Psoas muscle (tissue), 8 donors: ENCODE results near the gene MNDA. TPM values are rescaled to one million over a fixed set of nuclear protein-coding genes. Genes with fewer than 3 reads are reported as not detected.

ENCODE experiments used
- ATAC-seq, 4 donors: fragments of 200-7000 bp; cut with Tn5 transposase; one replicate each; pipeline ENCODE4 v1.9.1; 2020; ENCODE audit warnings: moderate library complexity in 3 of 4, mild to moderate bottlenecking in 2 of 4
- DNase-seq, 2 donors: peaks; one replicate each; pipeline ENCODE4 v3.0.0-alpha.2; 2020
- H3K27ac ChIP-seq: fragments of 200-600 bp; one replicate; pipeline ENCODE4 v1.8.0; 2022
- H3K27me3 ChIP-seq, 3 donors: fragments of 200-600 bp in 1 of 3; one replicate each; pipeline versions ENCODE4 v1.6.1 to v1.8.0; 2013 to 2022; ENCODE audit warnings: low read length in 2 of 3, mild to moderate bottlenecking in 2 of 3, moderate library complexity in 1 of 3; ENCODE audit not compliant: insufficient read depth in 3 of 3
- H3K36me3 ChIP-seq, 2 donors: fragments of 200-600 bp in 1 of 2; one replicate each; pipeline versions ENCODE4 v1.6.1 to v1.8.0; 2013 to 2022; ENCODE audit warnings: low read depth in 1 of 2, mild to moderate bottlenecking in 1 of 2, moderate library complexity in 1 of 2; ENCODE audit not compliant: insufficient read depth in 1 of 2
- H3K4me1 ChIP-seq: fragments of 200-600 bp; one replicate; pipeline ENCODE4 v1.8.0; 2022
- H3K4me3 ChIP-seq: fragments of 200-600 bp; one replicate; pipeline ENCODE4 v1.8.0; 2022; ENCODE audit warnings: mild to moderate bottlenecking
- H3K9me3 ChIP-seq: fragments of 200-600 bp; one replicate; pipeline ENCODE4 v1.8.0; 2022
- CTCF ChIP-seq: fragments of 200-600 bp; IDR thresholded peaks from one replicate; pipeline ENCODE4 v1.8.0; 2022; ENCODE audit warnings: antibody characterized with exemption
- WGBS, 3 donors: extraction: QIAGEN DNeasy Blood & Tissue Kit; methylation state at CpG; one replicate each; pipeline versions ENCODE4 v1.1.6 to v1.1.7; 2013; 5-methylcytosine and 5-hydroxymethylcytosine counted together
- intact Hi-C, 2 donors: fragments of 100-400 bp; cut with DNase I; formaldehyde crosslinking; loops; one replicate each; pipeline versions ENCODE4 v1.11.0 to v1.14.2; 2022
- long read RNA-seq, 2 donors: library from polyadenylated mRNA; unstranded; transcript quantifications; one replicate each; pipeline ENCODE4 v2.0.0, GENCODE V29; 2021
- polyA plus RNA-seq, 3 donors: library from polyadenylated mRNA; stranded (reverse); fragments of 200-250 nt; gene quantifications; one replicate each; pipeline ENCODE4 v1.2.3, GENCODE V29; 2013
- total RNA-seq, 4 donors: library from RNA; stranded (reverse); fragmentation: NEBNext Ultra II Directional in 2 of 4; extraction: Animal tissue kit (Norgen Biotek cat#: 25700) in 2 of 4; gene quantifications; one replicate each; pipeline versions ENCODE4 v1.2.1 to v1.2.4, GENCODE V29; 2021 to 2023
- donor health status: healthy with polysubstance abuse.
- donor health status: DM: no; HTN: no; CAD: no; lungs with moderate emphysema.
- donor health status: Bipolar disorder and iron deficiency.
- donor health status: healthy.
- donor health status: DM: yes; HTN: yes; CAD: no.
- donor health status: DM: no; HTN: no; CAD: no.
- donor health status: DM: no; HTN: no; CAD: no.
- donor health status: DM: yes; HTN: yes; CAD: no.

Gene MNDA
- total RNA-seq (1 to 10 TPM; 1.2 to 3.3 (median 1.6) TPM), polyA plus RNA-seq (under 1 TPM; 0.38 to 0.49 (median 0.47) TPM)
- long read RNA-seq, donor 1, result 0 reads
- long read RNA-seq, donor 2, partial matches to known transcripts, result 0 of 1 reads
- long read RNA-seq, donor 2, other reads (novel, unspliced or antisense), result 0 of 1 reads

GRCh38 chr1:158830904-158831507 is at the start of gene MNDA:
Gene MNDA, plus strand, starts transcription at chr1:158831351. Its CDS starts 10,803 bp downstream, at chr1:158842154.
- H3K4me1 ChIP-seq, result no peaks in the 10 kb centered on the region
- no peaks in the 10 kb centered on the region for H3K9me3 ChIP-seq
- peak within 1 kb of the TSS; percentile 38 for H3K27ac ChIP-seq
- 69 to 76% (median 74%) methylated on average over 5 of the region's 5 CpGs for WGBS, 3 donors
- H3K36me3 ChIP-seq, result no peaks in the 10 kb centered on the region
- intact Hi-C loops, result no loop called here
- ATAC-seq (no peak), DNase-seq (no peak)
- no peaks in the 10 kb centered on the region for H3K27me3 ChIP-seq
- TF ChIP-seq CTCF, result no peak
- H3K4me3 ChIP-seq, result peak within 1 kb of the TSS; percentile 23

- H3K4me1 ChIP-seq, result no peaks in the 10 kb centered on the region
- 60 to 77% (median 68%) methylated on average over 2 of the region's 2 CpGs for WGBS, 3 donors
- DNase-seq (no peak), ATAC-seq (no peak)
- no peaks in the 10 kb centered on the region for H3K36me3 ChIP-seq
- no peaks in the 10 kb centered on the region for H3K9me3 ChIP-seq
- H3K27ac ChIP-seq, result no peak overlapping the region
- H3K4me3 ChIP-seq, result no peak overlapping the region
- intact Hi-C loops, result no loop called here
- H3K27me3 ChIP-seq, result peaks cover 0 to 1% (median 0%) of the 10 kb centered on the region in 3 donors
- TF ChIP-seq CTCF, result no peak
Measured at GRCh38 chr1:158793604-158794003, 37.5 kb upstream of the MNDA start.

- DNase-seq, result no peak
- no peaks in the 10 kb centered on the region for H3K36me3 ChIP-seq
- H3K27ac ChIP-seq, result no peak overlapping the region
- no peaks in the 10 kb centered on the region for H3K9me3 ChIP-seq
- no peak for TF ChIP-seq CTCF
- no peaks in the 10 kb centered on the region for H3K4me1 ChIP-seq
- WGBS, 3 donors, result 58 to 62% (median 60%) methylated on average over 6 of the region's 6 CpGs
- no peak overlapping the region for H3K4me3 ChIP-seq
- intact Hi-C loops, result no loop called here
- no peak for ATAC-seq
- H3K27me3 ChIP-seq, result peaks cover 0 to 1% (median 0%) of the 10 kb centered on the region in 3 donors
Measured at GRCh38 chr1:158794247-158794646, 36.9 kb upstream of the MNDA start.

- Histone ChIP-seq H3K4me3 (no peak overlapping the region), H3K36me3 (no peaks in the 10 kb centered on the region), H3K9me3 (no peaks in the 10 kb centered on the region), H3K27ac (no peak overlapping the region), H3K4me1 (no peaks in the 10 kb centered on the region), H3K27me3 (peaks cover 0 to 1% (median 0%) of the 10 kb centered on the region in 3 donors)
- DNase-seq (no peak), ATAC-seq (no peak)
- intact Hi-C loops, result no loop called here
- no peak for TF ChIP-seq CTCF
- 66 to 70% (median 68%) methylated on average over 3 of the region's 3 CpGs for WGBS, 3 donors
Measured at GRCh38 chr1:158798531-158798930, 32.6 kb upstream of the MNDA start.

- no peak for DNase-seq
Measured at GRCh38 chr1:158799689-158800088, 31.5 kb upstream of the MNDA start.

More at GRCh38 chr1:158799689-158800088, 31.5 kb upstream of the MNDA start:
- intact Hi-C loops, result no loop called here
- Histone ChIP-seq H3K27ac (no peak overlapping the region), H3K27me3 (no peaks in the 10 kb centered on the region), H3K4me3 (no peak overlapping the region), H3K4me1 (no peaks in the 10 kb centered on the region), H3K36me3 (no peaks in the 10 kb centered on the region), H3K9me3 (no peaks in the 10 kb centered on the region)
- 78 to 83% (median 78%) methylated on average over 4 of the region's 4 CpGs for WGBS, 3 donors
- no peak for ATAC-seq
- TF ChIP-seq CTCF, result no peak
